ENCODE measurements around the gene SIRT5.
A peak's percentile ranks its signal among the peaks of the same experiment; 100 is the strongest.

The SIRT5 gene

GRCh38 chr6:13586603-13587542, 12.5 kb downstream of the SIRT5 start:
- no peak for DNase-seq (ENCODE audit: low read depth, low spot score)

GRCh38 chr6:13589801-13590200, 15.4 kb downstream of the SIRT5 start:
- no peak for DNase-seq (ENCODE audit: low read depth, low spot score)

- no peak for DNase-seq (ENCODE audit: low read depth, low spot score)
These were observed 16.3 kb downstream of the SIRT5 start for GRCh38 chr6:13590574-13591153.

GRCh38 chr6:13591205-13591921, 17.0 kb downstream of the SIRT5 start:
- DNase-seq (ENCODE audit: low read depth, low spot score), result no peak

DNA sequence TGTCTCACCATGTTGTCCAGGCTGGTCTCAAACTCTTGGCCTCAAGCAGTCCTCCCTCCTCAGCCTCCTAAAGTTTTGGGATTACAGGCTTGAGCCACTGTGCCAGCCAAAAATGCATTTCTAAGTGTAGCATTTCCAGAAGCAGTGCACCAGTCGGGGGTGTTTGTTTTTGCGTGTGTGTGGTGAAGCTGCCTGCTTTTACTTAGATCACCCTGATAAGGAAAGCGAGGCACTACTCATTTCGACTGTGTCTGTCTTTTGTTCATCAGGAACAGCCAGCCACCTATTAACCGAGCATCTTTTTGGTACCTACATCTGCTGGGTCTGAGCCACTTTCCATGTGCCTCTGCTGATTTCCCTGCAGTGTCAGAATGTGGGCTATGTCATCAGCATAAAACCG, 18.7 kb downstream of the SIRT5 start:
- no peak for DNase-seq (ENCODE audit: low read depth, low spot score)

GRCh38 chr6:13593720-13594119, 19.3 kb downstream of the SIRT5 start:
- no peak for DNase-seq (ENCODE audit: low read depth, low spot score)

GRCh38 chr6:13597073-13597472, 22.7 kb downstream of the SIRT5 start:
- DNase-seq (ENCODE audit: low read depth, low spot score), result no peak

DNA sequence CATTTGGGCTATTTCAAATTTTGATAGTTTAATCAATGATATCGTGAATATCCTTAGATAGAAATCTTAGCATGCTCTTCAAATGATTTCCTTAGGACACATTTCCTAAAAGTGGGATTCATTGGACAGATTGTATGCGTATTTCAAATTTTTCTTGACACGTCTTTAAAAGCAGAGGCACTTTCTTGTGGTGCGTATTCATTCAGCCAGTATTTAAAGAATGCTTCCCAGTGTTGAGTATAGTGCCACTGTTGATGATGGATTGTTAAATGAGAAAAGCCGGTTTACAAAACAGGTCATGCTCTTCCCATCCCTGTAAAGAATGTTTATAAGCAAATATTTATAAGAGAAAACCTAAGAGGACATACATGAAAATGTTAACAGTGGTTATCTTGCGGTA, 25.6 kb downstream of the SIRT5 start:
- DNase-seq (ENCODE audit: low read depth, low spot score), result no peak

- DNase-seq (ENCODE audit: low read depth, low spot score), result no peak
These were observed 29.7 kb downstream of the SIRT5 start for GRCh38 chr6:13604135-13604534.

DNA sequence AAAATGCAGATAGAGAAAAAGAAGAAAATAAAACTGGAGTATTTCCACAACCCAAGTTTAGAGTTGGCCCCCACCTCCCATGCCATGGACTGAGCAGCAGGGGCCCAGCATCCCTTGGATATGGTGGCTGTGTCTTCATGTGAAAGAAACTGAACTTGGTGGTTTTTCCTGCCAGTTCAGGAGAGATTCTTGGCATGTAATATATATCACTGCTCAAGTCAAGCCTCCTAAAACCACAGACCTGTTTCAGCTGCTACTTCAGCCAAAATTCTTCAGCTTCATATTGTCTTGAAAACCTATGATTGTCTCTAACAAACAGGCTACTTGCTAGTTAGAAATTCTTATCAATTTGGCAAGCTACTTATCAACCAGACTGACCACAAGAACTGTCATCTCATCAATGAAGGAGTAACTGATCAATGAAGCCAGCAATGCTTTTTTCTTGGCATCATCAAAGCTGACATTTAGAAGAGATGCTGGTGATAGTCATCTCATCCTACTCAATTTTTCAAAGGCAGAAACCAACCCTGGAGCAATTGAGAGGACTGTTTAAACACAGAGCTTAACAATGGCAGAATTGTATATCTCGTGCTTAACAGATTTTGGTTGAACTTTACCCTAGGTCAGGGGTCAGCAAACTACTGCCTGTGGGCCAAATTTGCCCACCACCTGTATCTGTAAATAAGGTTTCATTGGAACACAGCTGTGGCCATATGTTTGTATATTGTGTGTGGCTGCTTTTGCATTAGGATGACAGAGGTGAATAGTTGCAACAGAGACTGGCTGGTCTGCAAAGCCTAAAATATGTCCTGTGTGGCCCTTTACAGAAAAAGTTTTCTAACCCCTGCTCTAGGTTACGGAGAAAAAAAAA, 30.4 kb downstream of the SIRT5 start:
- DNase-seq (ENCODE audit: low read depth, low spot score), result no peak

DNA sequence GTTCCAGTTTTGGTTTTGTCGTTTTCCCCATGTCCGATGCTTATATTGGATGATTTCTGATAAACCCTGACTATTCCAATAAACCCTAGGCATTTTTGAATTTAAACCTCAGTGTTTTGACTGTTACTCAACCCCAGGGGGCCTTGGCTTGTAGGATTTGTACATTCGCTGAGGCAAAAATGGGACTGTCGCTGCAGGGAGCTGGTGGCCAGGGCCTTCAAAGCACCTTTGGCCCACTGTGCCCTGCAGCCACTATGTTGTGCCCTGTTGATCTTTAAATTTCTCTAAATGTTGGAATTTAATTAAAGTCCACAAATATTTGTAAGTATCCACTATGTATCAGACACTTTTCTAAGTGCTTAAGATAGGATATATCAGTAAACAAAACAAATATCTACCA, 31.2 kb downstream of the SIRT5 start:
- no peak for DNase-seq (ENCODE audit: low read depth, low spot score)

DNA sequence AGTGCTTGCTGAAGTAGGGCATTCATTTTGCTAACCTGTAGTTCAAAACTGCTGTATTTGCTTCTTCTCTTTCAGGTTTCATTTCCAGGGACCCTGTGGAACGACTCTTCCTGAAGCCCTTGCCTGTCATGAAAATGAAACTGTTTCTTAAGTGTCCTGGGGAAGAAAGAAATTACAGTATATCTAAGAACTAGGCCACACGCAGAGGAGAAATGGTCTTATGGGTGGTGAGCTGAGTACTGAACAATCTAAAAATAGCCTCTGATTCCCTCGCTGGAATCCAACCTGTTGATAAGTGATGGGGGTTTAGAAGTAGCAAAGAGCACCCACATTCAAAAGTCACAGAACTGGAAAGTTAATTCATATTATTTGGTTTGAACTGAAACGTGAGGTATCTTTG, 37.3 kb downstream of the SIRT5 start:
- no peak for DNase-seq (ENCODE audit: low read depth, low spot score)

DNA sequence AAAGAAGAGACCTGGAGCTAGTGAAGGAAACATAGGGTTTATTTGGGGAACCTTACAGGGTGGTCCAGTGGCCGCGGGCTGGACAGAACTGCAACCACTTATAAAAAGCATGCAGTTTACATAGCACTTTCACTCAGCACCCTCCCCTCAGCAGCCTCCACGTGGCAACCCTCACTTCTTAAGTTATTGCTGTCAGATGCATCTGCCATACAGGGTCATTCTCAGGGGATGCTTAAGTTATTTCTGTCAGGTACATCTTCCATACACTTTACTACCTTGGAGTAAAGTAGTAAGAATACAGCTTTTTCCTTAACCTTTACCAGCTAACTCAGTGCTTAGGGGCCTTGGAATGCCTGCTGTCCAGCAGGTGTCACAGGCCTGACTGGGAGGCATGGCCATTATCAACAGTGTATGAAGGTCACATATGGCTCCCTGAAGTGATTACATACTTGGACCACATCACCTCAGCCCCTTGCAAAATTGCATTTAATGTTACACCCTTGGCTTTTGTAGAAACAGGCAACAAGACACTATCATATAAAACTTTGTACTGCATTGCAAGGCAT, 38.7 kb downstream of the SIRT5 start:
- no peak for DNase-seq (ENCODE audit: low read depth, low spot score)

DNA sequence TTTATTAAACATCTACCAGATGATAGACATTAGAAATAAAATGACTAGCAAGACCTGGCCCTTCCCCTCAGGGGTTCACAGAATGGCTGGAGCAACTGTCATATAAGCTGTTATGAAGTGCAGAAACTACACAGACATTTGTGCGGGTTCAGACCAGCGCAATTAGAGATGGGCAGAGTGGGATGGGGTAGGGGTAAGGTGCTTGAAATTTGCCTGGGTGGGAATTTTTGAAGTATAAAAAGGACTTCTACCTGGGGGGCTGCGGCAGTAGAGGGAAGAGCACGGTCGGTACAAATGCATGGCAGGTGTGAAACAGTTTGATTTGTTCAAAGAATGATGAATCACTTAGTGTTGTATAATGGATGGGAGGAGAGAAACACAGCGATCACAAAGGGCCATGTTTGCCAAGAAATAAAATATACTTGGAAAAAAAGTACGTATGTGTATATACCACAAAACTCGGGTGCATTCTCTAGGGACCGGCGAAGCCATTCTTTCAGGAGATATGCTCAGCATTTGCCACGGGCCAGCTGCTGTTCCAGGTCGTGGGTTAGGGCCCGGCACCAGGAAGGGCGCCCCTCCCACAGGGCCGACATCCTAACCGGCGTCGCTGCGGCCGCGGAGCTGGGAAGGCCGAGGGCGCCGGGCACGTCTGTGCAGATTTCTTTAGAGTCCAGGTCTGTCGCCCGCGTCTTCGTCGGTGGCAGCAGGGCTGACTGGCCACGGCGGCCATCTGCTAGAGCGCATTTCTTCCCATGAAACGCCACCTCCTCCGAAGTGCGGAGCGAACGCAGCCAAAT, 39.9 kb downstream of the SIRT5 start:
- no peak for DNase-seq (ENCODE audit: low read depth, low spot score)

- peak; percentile 94 for DNase-seq (ENCODE audit: low read depth, low spot score)
These were observed 40.8 kb downstream of the SIRT5 start, which contains the start of gene NOL7 for GRCh38 chr6:13614926-13615791. TSS of gene NOL7 (plus strand) at chr6:13615335. CDS start at chr6:13615359, 24 bp downstream.

GRCh38 chr6:13615792-13616120, 41.4 kb downstream of the SIRT5 start:
- DNase-seq (ENCODE audit: low read depth, low spot score), result no peak

DNA sequence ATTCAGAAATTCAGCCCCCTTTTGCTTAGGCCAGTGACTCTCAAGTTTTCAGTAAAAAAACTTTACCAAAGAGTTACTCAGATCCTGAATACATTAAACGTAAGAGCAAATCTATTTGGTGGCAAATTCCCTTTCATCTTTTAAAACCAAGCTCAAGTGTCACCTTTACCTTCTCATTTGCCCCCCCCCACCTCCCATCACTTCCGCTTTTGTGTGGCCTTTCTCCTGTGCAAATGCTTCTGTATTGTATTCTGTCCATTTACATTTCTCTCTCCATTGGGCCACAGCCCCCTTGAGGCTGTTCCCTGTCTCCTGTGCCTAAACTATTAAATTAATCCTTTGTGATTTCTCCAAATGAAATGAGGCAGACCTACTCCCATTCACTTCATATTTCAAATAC, 42.7 kb downstream of the SIRT5 start:
- no peak for DNase-seq (ENCODE audit: low read depth, low spot score)

DNA sequence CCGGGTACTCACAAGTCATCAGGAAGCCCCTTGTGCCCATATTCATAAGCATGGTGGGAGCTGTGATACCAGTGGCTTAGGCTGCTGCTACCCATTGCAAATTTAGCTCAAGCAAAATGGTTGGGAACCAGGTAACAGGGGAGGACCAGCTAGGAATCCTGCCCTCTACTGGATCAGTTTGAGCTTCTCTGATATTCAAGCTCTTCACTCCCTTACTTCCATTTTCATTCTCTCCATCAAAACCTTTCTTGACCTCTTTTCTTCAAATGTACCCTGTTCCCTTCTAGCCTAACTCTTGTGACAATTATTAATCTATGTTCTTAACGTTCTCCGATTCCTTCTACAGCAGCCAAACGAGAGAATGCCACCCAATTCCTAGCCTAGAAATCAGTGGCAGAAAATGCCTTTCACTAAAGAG, 50.5 kb downstream of the SIRT5 start:
- no peak for DNase-seq (ENCODE audit: low read depth, low spot score)

DNA sequence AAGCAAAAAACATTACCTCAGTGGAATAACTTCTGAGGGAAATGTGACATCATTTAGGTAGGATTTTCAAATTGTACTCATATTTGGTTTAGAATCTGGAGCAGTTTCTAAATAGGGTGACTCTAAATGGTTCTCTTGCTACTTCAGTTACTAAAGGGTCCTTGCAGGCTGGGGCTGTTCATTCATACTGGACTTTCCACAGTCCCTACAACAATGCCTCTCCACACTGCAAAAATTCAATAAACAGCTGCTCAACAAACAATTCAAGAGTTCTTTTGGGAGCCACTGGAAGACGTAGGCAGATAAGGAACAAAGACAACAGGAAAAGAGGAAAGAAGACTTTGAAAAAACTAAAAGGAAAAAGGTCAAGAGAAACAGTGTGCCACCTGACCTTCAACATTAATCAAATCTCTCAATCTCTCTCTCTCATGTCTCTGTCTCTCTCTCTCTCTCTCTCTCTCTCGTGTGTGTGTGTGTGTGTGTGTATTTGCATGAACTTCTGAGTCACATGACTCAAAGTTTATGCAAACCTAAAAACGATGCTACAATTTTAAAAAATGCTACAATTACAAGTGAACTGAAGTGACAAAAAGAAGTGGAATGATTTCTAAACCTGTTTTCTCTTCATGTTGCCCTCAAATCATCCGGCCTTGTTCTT, 55.2 kb downstream of the SIRT5 start:
- no peak for DNase-seq (ENCODE audit: low read depth, low spot score)

Measured in brain pericyte (primary cell).